ENCODE data around the gene GPR176.

DNA sequence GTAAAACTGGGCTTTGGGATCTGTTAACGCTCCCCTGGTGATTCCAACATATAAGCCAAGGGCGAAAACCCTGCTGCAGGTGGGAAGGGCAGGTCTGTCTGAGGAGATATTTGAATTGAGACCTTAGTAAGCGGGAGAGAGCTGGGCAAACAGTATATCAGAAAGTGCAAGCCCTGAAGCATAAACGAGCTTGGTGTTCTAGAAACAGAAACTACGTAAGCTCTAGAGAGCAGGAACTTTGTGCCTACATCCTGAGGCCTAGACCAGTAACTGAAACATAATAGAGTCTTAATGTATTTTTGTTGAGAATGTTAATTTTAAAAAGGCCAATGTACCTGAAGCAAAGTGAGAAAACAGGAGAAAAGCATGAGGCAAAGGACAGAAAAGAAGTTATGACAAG is 74.5 kb downstream of the GPR176 start:
- TF ChIP-seq JUND (IDR thresholded peaks at IDR 0.05) (no peak), EP300 (IDR thresholded peaks at IDR 0.05; ENCODE audit: borderline replicate concordance in 1 of 2, low read depth in 1 of 2, low read length in 1 of 2) (no peak), NRF1 (IDR thresholded peaks at IDR 0.05; ENCODE audit: low read depth, low read length) (no peak), MAX (IDR thresholded peaks at IDR 0.05; ENCODE audit: low read depth) (no peak), SIN3A (IDR thresholded peaks at IDR 0.05; ENCODE audit: borderline replicate concordance, low read depth, low read length) (no peak), EZH2phosphoT487 (IDR thresholded peaks at IDR 0.05; ENCODE audit: borderline replicate concordance, low read depth) (no peak), SMC3 (IDR thresholded peaks at IDR 0.05; ENCODE audit: low read depth, low read length) (no peak), CHD2 (IDR thresholded peaks at IDR 0.05; ENCODE audit: low read length, partially characterized antibody) (no peak), GABPA (IDR thresholded peaks at IDR 0.05; ENCODE audit: low read depth) (no peak), MXI1 (IDR thresholded peaks at IDR 0.05; ENCODE audit: low read depth, low read length) (no peak)
- TF ChIP-seq, protein P1, sequence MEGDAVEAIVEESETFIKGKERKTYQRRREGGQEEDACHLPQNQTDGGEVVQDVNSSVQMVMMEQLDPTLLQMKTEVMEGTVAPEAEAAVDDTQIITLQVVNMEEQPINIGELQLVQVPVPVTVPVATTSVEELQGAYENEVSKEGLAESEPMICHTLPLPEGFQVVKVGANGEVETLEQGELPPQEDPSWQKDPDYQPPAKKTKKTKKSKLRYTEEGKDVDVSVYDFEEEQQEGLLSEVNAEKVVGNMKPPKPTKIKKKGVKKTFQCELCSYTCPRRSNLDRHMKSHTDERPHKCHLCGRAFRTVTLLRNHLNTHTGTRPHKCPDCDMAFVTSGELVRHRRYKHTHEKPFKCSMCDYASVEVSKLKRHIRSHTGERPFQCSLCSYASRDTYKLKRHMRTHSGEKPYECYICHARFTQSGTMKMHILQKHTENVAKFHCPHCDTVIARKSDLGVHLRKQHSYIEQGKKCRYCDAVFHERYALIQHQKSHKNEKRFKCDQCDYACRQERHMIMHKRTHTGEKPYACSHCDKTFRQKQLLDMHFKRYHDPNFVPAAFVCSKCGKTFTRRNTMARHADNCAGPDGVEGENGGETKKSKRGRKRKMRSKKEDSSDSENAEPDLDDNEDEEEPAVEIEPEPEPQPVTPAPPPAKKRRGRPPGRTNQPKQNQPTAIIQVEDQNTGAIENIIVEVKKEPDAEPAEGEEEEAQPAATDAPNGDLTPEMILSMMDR (IDR thresholded peaks at IDR 0.05) = no peak
- TF ChIP-seq, protein P2, sequence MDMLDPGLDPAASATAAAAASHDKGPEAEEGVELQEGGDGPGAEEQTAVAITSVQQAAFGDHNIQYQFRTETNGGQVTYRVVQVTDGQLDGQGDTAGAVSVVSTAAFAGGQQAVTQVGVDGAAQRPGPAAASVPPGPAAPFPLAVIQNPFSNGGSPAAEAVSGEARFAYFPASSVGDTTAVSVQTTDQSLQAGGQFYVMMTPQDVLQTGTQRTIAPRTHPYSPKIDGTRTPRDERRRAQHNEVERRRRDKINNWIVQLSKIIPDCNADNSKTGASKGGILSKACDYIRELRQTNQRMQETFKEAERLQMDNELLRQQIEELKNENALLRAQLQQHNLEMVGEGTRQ (IDR thresholded peaks at IDR 0.05; ENCODE audit: borderline replicate concordance, low read depth, low read length) = no peak

Data from SK-N-SH (cell line).